Measurements from ENCODE around the gene ANKRD30A. TPM values are rescaled to one million over a fixed set of nuclear protein-coding genes. Genes with fewer than 3 reads are reported as not detected.

Gene ANKRD30A
- total and polyA plus RNA-seq, 9 donors = not detected

DNA sequence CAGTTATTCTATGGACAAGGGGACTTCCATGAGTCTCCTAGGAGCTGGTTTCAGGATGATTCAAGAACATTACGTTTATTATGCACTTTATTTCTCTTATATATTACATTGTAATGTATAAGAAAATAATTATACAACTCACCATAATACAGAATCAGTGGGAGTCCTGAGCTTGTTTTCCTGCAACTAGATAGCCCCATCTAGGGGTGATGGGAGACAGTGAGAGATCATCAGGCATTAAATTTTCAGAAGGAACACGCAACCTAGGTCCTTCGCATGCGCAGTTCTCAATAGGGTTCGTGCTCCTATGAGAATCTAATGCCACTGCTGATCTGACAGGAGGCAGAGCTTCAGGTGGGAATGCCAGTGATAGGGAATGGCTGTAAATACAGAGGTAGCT, 137.9 kb downstream of the ANKRD30A start:
- Histone ChIP-seq H3K27ac (no peak overlapping the region), H3K4me3 (no peak overlapping the region), H3K27me3 (no peaks in the 10 kb centered on the region), H3K4me1 (ENCODE audit: insufficient read depth) (no peaks in the 10 kb centered on the region), H3K36me3 (no peaks in the 10 kb centered on the region), H3K9me3 (no peaks in the 10 kb centered on the region)
- intact Hi-C loops (cut with DNase I) = no loop called here
- no peak for DNase-seq
- no peak for TF ChIP-seq POLR2A (IDR thresholded peaks at IDR 0.05)
- TF ChIP-seq, protein P1, sequence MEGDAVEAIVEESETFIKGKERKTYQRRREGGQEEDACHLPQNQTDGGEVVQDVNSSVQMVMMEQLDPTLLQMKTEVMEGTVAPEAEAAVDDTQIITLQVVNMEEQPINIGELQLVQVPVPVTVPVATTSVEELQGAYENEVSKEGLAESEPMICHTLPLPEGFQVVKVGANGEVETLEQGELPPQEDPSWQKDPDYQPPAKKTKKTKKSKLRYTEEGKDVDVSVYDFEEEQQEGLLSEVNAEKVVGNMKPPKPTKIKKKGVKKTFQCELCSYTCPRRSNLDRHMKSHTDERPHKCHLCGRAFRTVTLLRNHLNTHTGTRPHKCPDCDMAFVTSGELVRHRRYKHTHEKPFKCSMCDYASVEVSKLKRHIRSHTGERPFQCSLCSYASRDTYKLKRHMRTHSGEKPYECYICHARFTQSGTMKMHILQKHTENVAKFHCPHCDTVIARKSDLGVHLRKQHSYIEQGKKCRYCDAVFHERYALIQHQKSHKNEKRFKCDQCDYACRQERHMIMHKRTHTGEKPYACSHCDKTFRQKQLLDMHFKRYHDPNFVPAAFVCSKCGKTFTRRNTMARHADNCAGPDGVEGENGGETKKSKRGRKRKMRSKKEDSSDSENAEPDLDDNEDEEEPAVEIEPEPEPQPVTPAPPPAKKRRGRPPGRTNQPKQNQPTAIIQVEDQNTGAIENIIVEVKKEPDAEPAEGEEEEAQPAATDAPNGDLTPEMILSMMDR (IDR thresholded peaks at IDR 0.05) = no peak
- WGBS, 3 donors = 71 to 78% (median 73%) methylated on average over 5 of the region's 5 CpGs

DNA sequence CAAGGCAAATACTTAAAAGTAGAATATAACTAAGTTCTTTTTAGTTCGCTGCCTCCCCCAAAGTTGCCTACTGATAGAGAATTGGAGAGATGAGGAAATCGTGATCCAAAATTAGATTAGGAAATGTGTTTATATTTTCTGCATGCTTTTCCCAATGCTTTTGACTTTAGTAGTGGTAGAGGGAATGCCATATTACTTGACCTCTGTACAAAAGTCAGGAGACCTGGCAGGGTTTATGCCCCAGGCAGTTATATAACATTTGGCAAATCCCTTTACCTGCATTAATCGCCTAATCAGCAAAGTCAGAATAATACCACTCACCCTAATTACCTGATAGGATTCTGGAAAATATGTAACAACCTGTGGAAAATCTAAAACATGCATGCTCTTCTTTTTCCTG, 142.9 kb downstream of the ANKRD30A start:
- Histone ChIP-seq H3K27me3 (no peaks in the 10 kb centered on the region), H3K27ac (no peak overlapping the region), H3K9me3 (no peaks in the 10 kb centered on the region), H3K36me3 (no peaks in the 10 kb centered on the region), H3K4me3 (no peak overlapping the region), H3K4me1 (ENCODE audit: insufficient read depth) (no peaks in the 10 kb centered on the region)
- 57 to 65% (median 63%) methylated on average over 3 of the region's 3 CpGs for WGBS, 3 donors
- intact Hi-C loops (cut with DNase I) = no loop called here
- TF ChIP-seq EP300 (IDR thresholded peaks at IDR 0.05) (no peak), POLR2A (IDR thresholded peaks at IDR 0.05) (no peak)
- TF ChIP-seq, protein P1 (IDR thresholded peaks at IDR 0.05) = no peak
- DNase-seq = no peak

DNA sequence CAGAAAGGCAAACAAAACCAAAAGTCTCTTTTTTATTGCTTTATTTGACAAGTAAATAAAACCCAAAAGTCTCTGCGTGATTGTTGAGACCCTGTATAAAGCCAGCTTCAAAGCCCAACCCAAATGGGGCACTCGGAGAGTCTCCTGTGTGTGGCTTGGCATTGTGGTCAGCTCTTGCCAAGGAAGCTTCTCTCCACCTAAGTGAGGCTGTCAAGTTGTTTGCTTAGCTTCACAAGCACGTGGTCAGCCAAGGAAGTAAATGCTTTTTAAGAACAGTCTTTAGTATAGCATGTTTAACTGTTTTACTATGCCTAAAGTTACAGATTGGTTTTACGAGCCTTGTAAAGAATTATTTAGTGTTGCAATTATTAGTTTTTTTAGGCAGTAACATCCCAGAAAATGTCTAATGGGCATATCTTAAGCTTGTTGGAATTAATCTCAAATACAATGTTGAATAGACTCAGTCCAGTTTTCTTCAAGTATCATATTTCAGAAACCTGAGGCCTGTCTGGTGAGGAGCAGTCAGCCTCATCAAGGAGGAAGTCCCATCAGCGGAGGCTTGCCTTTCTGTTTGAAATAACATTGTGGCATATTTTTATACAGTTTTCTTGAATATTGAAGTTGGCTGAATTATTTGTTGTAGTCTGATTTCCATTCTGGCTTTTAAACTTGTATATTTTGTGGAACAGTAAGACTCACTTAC, 144.3 kb downstream of the ANKRD30A start:
- Histone ChIP-seq H3K36me3 (no peaks in the 10 kb centered on the region), H3K27ac (no peak overlapping the region), H3K9me3 (no peaks in the 10 kb centered on the region), H3K27me3 (no peaks in the 10 kb centered on the region), H3K4me3 (no peak overlapping the region), H3K4me1 (ENCODE audit: insufficient read depth) (no peaks in the 10 kb centered on the region)
- 50 to 65% (median 59%) methylated on average over 5 of the region's 5 CpGs for WGBS, 3 donors
- TF ChIP-seq POLR2A (IDR thresholded peaks at IDR 0.05) = no peak
- TF ChIP-seq, protein P1 (IDR thresholded peaks at IDR 0.05) = no peak
- intact Hi-C loops (cut with DNase I) = no loop called here
- no peak for DNase-seq

DNA sequence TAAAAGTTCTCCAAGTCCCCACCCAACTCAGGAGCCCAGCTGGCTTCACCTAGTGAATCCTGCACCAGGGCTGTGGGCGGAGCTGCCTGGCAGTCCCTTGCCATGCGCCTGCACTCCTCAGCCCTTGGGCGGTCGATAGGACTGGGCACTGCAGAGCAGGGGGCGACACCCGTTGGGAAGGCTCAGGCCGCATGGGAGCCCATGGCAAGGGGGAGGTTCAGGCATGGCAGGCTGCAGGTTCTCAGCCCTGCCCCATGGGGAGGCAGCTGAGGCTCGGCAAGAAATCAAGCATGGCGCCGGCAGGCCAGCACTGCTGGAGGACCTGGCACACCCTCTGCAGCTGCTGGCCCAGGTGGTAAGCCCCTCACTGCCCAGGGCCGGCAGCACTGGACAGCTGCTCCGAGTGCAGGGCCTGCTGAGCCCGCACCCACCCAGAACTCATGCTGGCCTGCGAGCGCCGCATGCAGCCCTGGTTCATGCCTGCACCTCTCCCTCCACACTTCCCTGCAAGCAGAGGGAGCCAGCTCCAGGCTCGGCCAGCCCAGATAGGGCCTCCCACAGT, 149.9 kb downstream of the ANKRD30A start:
- TF ChIP-seq POLR2A (IDR thresholded peaks at IDR 0.05) = no peak
- TF ChIP-seq EP300 (IDR thresholded peaks at IDR 0.05) = no peak
- TF ChIP-seq, protein P1 (IDR thresholded peaks at IDR 0.05) = no peak
- H3K27ac ChIP-seq = no peak overlapping the region
- H3K4me1 ChIP-seq (ENCODE audit: insufficient read depth) = no peaks in the 10 kb centered on the region
- H3K27me3 ChIP-seq = no peaks in the 10 kb centered on the region
- no peak overlapping the region for H3K4me3 ChIP-seq
- no peak for DNase-seq
- WGBS, 3 donors = 90 to 93% (median 93%) methylated on average over 17 of the region's 17 CpGs
- H3K36me3 ChIP-seq = no peaks in the 10 kb centered on the region
- intact Hi-C loops (cut with DNase I) = no loop called here
- H3K9me3 ChIP-seq = no peaks in the 10 kb centered on the region

All from ovary (tissue), 9 donors.